ENCODE results near the gene NFIX.

GRCh38 chr19:13063461-13064091 is 68.3 kb downstream of the NFIX start:
- TF ChIP-seq ZBTB33 (CRISPR knock-in tag; IDR thresholded peaks at IDR 0.05), result no peak
- no peak for TF ChIP-seq CTCF (IDR thresholded peaks at IDR 0.05 in 2 of 3, conservative IDR thresholded peaks at IDR 0.05 in 1 of 3; ENCODE audit: insufficient read depth in 2 of 3, low read depth in 1 of 3, low read length in 3 of 3)
- TF ChIP-seq CBFA2T3 (IDR thresholded peaks at IDR 0.05), result no peak
- TF ChIP-seq HCFC1 (IDR thresholded peaks at IDR 0.05; ENCODE audit: low read depth, low read length), result no peak
- no peak for TF ChIP-seq BRCA1 (IDR thresholded peaks at IDR 0.05)
- TF ChIP-seq BRCA1 (CRISPR knock-in tag; IDR thresholded peaks at IDR 0.05), result no peak
- no peak for TF ChIP-seq ZNF274 (IDR thresholded peaks at IDR 0.05; ENCODE audit: borderline replicate concordance, low read depth, low read length)
- TF ChIP-seq POLR2AphosphoS5 (IDR thresholded peaks at IDR 0.05; ENCODE audit: control insufficient read depth, insufficient read depth, low read depth, low read length), result no peak
- no peak for TF ChIP-seq CEBPG (CRISPR knock-in tag; IDR thresholded peaks at IDR 0.05)
- TF ChIP-seq CEBPG (tag; conservative IDR thresholded peaks at IDR 0.05 in 1 of 2, IDR thresholded peaks at IDR 0.05 in 1 of 2), result no peak
